Measurements from ENCODE around the gene MED13L. TPM values are rescaled to one million over a fixed set of nuclear protein-coding genes. Genes with fewer than 3 reads are reported as not detected.

The MED13L gene
- total RNA-seq, 1 donor from 2014 or later, result 89.0 TPM

DNA sequence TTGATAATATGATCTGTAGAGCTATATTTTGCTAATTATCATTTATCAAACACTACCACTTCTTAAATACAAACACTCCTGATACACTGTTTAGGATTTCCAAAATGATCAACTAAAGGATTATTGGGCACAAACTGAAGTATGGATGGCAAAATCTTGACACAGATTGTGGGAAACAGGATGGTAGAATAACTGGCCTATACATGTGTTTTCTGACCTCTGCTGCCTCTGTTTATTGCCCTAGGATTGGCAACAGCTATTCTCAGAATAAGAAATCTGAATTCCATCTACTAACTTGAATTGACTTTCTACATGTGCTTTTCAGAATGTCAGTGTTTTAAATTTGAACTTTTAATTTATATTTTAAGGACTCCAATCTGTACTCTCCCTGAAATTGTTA lies 209.1 kb downstream of the MED13L start:
- no peaks in the 10 kb centered on the region for H3K36me3 Mint-ChIP-seq (ENCODE audit: low read depth)
- DNase-seq (ENCODE audit: low read depth, low spot score), result no peak
- H3K4me3 Mint-ChIP-seq, result no peak overlapping the region
- H3K27me3 Mint-ChIP-seq (ENCODE audit: low read depth), result no peaks in the 10 kb centered on the region
- TF ChIP-seq, protein P1, sequence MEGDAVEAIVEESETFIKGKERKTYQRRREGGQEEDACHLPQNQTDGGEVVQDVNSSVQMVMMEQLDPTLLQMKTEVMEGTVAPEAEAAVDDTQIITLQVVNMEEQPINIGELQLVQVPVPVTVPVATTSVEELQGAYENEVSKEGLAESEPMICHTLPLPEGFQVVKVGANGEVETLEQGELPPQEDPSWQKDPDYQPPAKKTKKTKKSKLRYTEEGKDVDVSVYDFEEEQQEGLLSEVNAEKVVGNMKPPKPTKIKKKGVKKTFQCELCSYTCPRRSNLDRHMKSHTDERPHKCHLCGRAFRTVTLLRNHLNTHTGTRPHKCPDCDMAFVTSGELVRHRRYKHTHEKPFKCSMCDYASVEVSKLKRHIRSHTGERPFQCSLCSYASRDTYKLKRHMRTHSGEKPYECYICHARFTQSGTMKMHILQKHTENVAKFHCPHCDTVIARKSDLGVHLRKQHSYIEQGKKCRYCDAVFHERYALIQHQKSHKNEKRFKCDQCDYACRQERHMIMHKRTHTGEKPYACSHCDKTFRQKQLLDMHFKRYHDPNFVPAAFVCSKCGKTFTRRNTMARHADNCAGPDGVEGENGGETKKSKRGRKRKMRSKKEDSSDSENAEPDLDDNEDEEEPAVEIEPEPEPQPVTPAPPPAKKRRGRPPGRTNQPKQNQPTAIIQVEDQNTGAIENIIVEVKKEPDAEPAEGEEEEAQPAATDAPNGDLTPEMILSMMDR (conservative IDR thresholded peaks at IDR 0.05), result no peak
- no peaks in the 10 kb centered on the region for H3K9me3 Mint-ChIP-seq
- H3K4me1 Mint-ChIP-seq, result peaks cover 38% of the 10 kb centered on the region
- no peak overlapping the region for H3K27ac Mint-ChIP-seq (ENCODE audit: unreplicated experiment)

DNA sequence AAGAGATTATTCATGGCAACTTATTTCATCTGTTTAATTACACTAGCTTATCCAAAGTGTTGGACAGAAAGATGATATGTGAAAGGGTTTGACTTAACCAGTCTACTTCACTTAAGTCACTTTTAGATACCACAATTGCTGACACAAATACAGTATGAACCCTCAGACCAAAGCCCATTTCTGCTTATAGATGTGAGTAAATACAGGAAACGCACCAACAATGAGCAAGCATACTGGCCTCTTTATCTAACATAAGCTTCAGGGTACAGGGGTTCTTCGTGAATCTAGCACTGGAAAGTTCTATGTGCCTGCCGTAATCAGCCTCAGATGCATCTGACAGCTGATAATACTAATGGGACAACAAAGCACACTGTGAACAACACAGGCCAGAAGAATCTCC lies 209.6 kb downstream of the MED13L start:
- H3K36me3 Mint-ChIP-seq (ENCODE audit: low read depth), result no peaks in the 10 kb centered on the region
- no peak for DNase-seq (ENCODE audit: low read depth, low spot score)
- H3K4me3 Mint-ChIP-seq, result no peak overlapping the region
- H3K9me3 Mint-ChIP-seq, result no peaks in the 10 kb centered on the region
- peaks cover 38% of the 10 kb centered on the region for H3K4me1 Mint-ChIP-seq
- no peaks in the 10 kb centered on the region for H3K27me3 Mint-ChIP-seq (ENCODE audit: low read depth)
- TF ChIP-seq, protein P1 (conservative IDR thresholded peaks at IDR 0.05), result no peak
- H3K27ac Mint-ChIP-seq (ENCODE audit: unreplicated experiment), result no peak overlapping the region

DNA sequence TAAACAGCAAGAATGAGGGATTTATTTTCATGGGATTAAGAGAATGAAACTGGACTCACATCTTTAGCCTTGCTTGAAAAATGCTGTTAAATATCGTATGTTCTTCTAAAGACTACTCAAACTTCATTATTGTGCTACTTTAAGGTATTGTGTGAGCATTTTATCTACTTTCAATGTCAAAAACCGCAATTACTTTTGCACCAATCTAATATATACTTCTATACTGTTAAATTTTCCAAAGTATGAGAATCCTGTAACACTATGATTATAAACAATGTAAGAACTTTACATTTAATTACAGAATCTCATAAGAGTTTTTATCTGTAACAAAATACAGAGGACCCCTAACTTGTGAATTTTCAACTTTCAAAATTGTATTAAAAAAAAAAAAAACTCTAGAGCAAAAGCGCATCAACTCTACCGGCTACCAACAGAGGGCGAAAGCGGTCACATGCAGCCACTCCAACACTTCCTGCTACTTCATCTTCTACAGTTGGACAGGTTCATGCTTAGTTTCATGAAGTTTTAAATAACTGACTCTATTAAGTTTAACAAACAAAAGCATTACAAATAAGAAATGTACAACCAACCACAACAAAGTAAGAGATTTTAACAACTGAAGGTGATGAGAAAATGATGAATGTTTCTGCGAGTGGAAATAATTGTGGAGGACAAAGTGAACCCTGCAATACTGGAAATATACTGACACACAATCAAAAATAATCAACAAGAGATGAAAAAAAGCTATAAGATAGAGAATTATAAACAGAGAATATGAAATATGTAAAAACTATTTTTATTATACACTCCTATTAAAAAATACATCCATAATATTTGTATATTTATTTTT lies 210.9 kb downstream of the MED13L start:
- TF ChIP-seq, protein P1 (conservative IDR thresholded peaks at IDR 0.05), result peak; percentile 91
- no peak overlapping the region for H3K27ac Mint-ChIP-seq (ENCODE audit: unreplicated experiment)
- H3K4me3 Mint-ChIP-seq, result no peak overlapping the region
- H3K9me3 Mint-ChIP-seq, result no peaks in the 10 kb centered on the region
- H3K4me1 Mint-ChIP-seq, result peaks cover 38% of the 10 kb centered on the region
- H3K27me3 Mint-ChIP-seq (ENCODE audit: low read depth), result no peaks in the 10 kb centered on the region
- no peaks in the 10 kb centered on the region for H3K36me3 Mint-ChIP-seq (ENCODE audit: low read depth)
- DNase-seq (ENCODE audit: low read depth, low spot score), result peak; percentile 35

DNA sequence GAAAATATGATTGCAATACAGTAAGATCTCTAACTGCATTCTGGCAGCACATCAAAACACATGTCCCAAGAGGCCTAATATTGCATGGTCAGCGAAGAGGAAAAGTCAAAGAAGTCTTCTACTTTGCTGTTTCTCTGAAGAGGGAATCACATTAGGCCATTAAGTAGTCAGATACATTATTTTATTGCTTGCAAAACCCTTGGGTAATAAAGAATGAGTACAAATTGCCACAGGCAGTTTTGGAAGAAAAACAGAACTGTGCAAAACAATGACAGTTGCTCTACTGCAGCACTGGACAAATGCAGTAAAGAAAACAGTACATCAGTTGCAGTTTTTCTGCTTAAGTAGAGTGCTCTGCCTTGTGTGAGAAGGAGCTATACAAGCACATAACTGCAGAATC lies 211.9 kb downstream of the MED13L start:
- DNase-seq (ENCODE audit: low read depth, low spot score), result no peak
- TF ChIP-seq, protein P1 (conservative IDR thresholded peaks at IDR 0.05), result no peak
- Mint-ChIP-seq H3K4me3 (no peak overlapping the region), H3K36me3 (ENCODE audit: low read depth) (no peaks in the 10 kb centered on the region), H3K27me3 (ENCODE audit: low read depth) (no peaks in the 10 kb centered on the region), H3K9me3 (no peaks in the 10 kb centered on the region), H3K4me1 (peaks cover 38% of the 10 kb centered on the region), H3K27ac (ENCODE audit: unreplicated experiment) (no peak overlapping the region)

DNA sequence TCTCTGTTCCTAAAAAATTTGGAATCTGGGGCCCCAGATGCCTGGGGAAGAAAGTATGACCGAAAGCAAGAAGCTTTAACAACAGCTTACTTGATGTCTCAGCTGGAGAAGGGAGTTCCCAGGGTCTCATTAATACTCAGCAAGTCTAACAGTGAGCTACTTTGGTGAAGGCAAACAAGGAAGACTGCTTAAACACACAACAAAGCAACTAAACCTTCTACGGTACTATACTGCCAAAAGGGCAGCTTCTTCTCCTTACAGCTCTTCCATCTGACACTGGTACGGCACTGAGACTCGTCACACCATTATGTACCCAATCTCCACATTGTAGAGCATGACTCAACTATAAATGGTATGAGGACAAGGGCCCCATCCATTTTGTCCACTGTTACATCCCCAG lies 213.0 kb downstream of the MED13L start:
- no peaks in the 10 kb centered on the region for H3K9me3 Mint-ChIP-seq
- H3K36me3 Mint-ChIP-seq (ENCODE audit: low read depth), result no peaks in the 10 kb centered on the region
- H3K27ac Mint-ChIP-seq (ENCODE audit: unreplicated experiment), result no peak overlapping the region
- DNase-seq (ENCODE audit: low read depth, low spot score), result no peak
- H3K4me3 Mint-ChIP-seq, result no peak overlapping the region
- peaks cover 37% of the 10 kb centered on the region for H3K4me1 Mint-ChIP-seq
- TF ChIP-seq, protein P1 (conservative IDR thresholded peaks at IDR 0.05), result no peak
- no peaks in the 10 kb centered on the region for H3K27me3 Mint-ChIP-seq (ENCODE audit: low read depth)

Data from neural crest cell (in vitro differentiated cells).